ENCODE results near the gene TVP23A. TPM values are rescaled to one million over a fixed set of nuclear protein-coding genes. Genes with fewer than 3 reads are reported as not detected.
A peak's percentile ranks its signal among the peaks of the same experiment; 100 is the strongest.

TVP23A gene
- total and polyA plus RNA-seq, 10 of the 15 experiments (the other 5 are each of a cell fraction or from before 2014, with no cell fraction given) = 1.1 to 6.4 (median 2.2) TPM

GRCh38 chr16:10738231-10739077, 80.1 kb downstream of the TVP23A start (continued):
- TF ChIP-seq BRCA1 (IDR thresholded peaks at IDR 0.05; ENCODE audit: low read depth, low read length) (no peak), NR2C2 (IDR thresholded peaks at IDR 0.05; ENCODE audit: borderline replicate concordance, control insufficient read depth, insufficient read length, low read depth) (no peak), RCOR1 (conservative IDR thresholded peaks at IDR 0.05; ENCODE audit: low read depth, low read length) (no peak), YY1 (IDR thresholded peaks at IDR 0.05; ENCODE audit: low read depth, low read length) (peak; percentile 64; the same call in 1 of the 2 replicates), TBL1XR1 (IDR thresholded peaks at IDR 0.05; ENCODE audit: low read depth, low read length) (peak; percentile 58; the same call in 1 of the 2 replicates), CBX3 (IDR thresholded peaks at IDR 0.05; ENCODE audit: borderline replicate concordance, low read depth) (no peak), NR2C1 (IDR thresholded peaks at IDR 0.05) (peak; percentile 66), BACH1 (IDR thresholded peaks at IDR 0.05; ENCODE audit: borderline replicate concordance) (no peak; the same call in 1 of the 2 replicates), ZSCAN29 (IDR thresholded peaks at IDR 0.05) (no peak), SKIL (IDR thresholded peaks at IDR 0.05; ENCODE audit: low read depth, poor library complexity, severe bottlenecking) (peak; percentile 86), BCL11A (IDR thresholded peaks at IDR 0.05; ENCODE audit: low read depth, low read length) (peak; percentile 49), MTA2 (IDR thresholded peaks at IDR 0.05; ENCODE audit: low read depth) (peak; percentile 41; the same call in 1 of the 2 replicates), FOS (IDR thresholded peaks at IDR 0.05; ENCODE audit: borderline replicate concordance, extremely low read depth, insufficient read length) (no peak), CHD4 (IDR thresholded peaks at IDR 0.05) (peak; percentile 98; the same call in 1 of the 2 replicates), USF2 (IDR thresholded peaks at IDR 0.05; ENCODE audit: borderline replicate concordance, low read depth, low read length) (no peak; the same call in 1 of the 2 replicates), ESRRA (IDR thresholded peaks at IDR 0.05; ENCODE audit: low read length) (no peak), DPF2 (IDR thresholded peaks at IDR 0.05) (peak; percentile 89), FOXM1 (IDR thresholded peaks at IDR 0.05; ENCODE audit: low read depth, low read length) (peak; percentile 19), CREB1 (IDR thresholded peaks at IDR 0.05; ENCODE audit: low read depth) (peak; percentile 28; the same call in 1 of the 2 replicates), NFXL1 (IDR thresholded peaks at IDR 0.05; ENCODE audit: borderline replicate concordance) (no peak), EP300 (IDR thresholded peaks at IDR 0.05; ENCODE audit: borderline replicate concordance in 1 of 2, control insufficient read depth in 1 of 2, low read depth in 2 of 2, low read length in 2 of 2) (peak in 1 of 2 experiments; percentile 67; a peak in 1 of 4 replicates), LARP7 (IDR thresholded peaks at IDR 0.05) (no peak), POLR2AphosphoS5 (IDR thresholded peaks at IDR 0.05; ENCODE audit: low read length) (no peak), TCF12 (IDR thresholded peaks at IDR 0.05; ENCODE audit: low read depth, low read length) (peak; percentile 86), ATF3 (IDR thresholded peaks at IDR 0.05; ENCODE audit: borderline replicate concordance, extremely low read depth, low read depth, low read length) (no peak), TAF1 (IDR thresholded peaks at IDR 0.05; ENCODE audit: borderline replicate concordance, low read depth, low read length) (no peak), RELB (IDR thresholded peaks at IDR 0.05; ENCODE audit: low read depth) (peak; percentile 59)
